ENCODE data around the gene MYH10.

GRCh38 chr17:8502126-8502525 lies 128.4 kb downstream of the MYH10 start:
- TF ChIP-seq ZNF2 (tag by site-specific recombination; IDR thresholded peaks at IDR 0.05) (no peak), ZXDB (tag by site-specific recombination; IDR thresholded peaks at IDR 0.05) (no peak), ZNF785 (tag by site-specific recombination; IDR thresholded peaks at IDR 0.05) (no peak)
- TF ChIP-seq, protein P1, sequence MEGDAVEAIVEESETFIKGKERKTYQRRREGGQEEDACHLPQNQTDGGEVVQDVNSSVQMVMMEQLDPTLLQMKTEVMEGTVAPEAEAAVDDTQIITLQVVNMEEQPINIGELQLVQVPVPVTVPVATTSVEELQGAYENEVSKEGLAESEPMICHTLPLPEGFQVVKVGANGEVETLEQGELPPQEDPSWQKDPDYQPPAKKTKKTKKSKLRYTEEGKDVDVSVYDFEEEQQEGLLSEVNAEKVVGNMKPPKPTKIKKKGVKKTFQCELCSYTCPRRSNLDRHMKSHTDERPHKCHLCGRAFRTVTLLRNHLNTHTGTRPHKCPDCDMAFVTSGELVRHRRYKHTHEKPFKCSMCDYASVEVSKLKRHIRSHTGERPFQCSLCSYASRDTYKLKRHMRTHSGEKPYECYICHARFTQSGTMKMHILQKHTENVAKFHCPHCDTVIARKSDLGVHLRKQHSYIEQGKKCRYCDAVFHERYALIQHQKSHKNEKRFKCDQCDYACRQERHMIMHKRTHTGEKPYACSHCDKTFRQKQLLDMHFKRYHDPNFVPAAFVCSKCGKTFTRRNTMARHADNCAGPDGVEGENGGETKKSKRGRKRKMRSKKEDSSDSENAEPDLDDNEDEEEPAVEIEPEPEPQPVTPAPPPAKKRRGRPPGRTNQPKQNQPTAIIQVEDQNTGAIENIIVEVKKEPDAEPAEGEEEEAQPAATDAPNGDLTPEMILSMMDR (tag by site-specific recombination; IDR thresholded peaks at IDR 0.05) = no peak
